GM12878 (cell line): ENCODE results near the gene NR3C1. TPM values are rescaled to one million over a fixed set of nuclear protein-coding genes. Genes with fewer than 3 reads are reported as not detected.

Source experiments
- ATAC-seq: fragments of 200-7000 bp; cut with Tn5 transposase; 3 replicates; pipeline ENCODE4 v1.9.1; 2020; ENCODE audit warnings: mild to moderate bottlenecking, moderate library complexity
- BruUV-seq: library from RNA; stranded (reverse); fragments of 400-500 nt; replicated peaks from 2 replicates; lab custom pipeline; 2021; lab: Mats Ljungman, UMichigan
- CTCF ChIA-PET: fragments of 300-600 bp; sonication (Branson Sonifier 250); formaldehyde crosslinking; extraction: SDS; loops from one replicate; lab custom pipeline; 2021; ENCODE audit warnings: inconsistent platforms; lab: Yijun Ruan, JAX
- POLR2A ChIA-PET: fragments of 350-600 bp; formaldehyde crosslinking; extraction: SDS; loops from one replicate; lab custom pipeline; 2021; ENCODE audit warnings: inconsistent platforms; lab: Charles Lee
- RAD21 ChIA-PET: fragments of 300-600 bp; sonication (Branson Sonifier 250); formaldehyde crosslinking; loops from one replicate; lab custom pipeline; 2023; ENCODE audit warnings: antibody characterized with exemption; ENCODE audit not compliant: unreplicated experiment; lab: Charles Lee
- SMC1A ChIA-PET: fragments of 300-600 bp; sonication (Branson Sonifier 250); formaldehyde crosslinking; loops from one replicate; lab custom pipeline; 2023; ENCODE audit not compliant: unreplicated experiment, uncharacterized antibody; lab: Charles Lee
- DNase-seq: peaks from one replicate; pipeline ENCODE4 v3.0.0-alpha.2; 2011; ENCODE audit warnings: low read depth, low spot score
- FAIRE-seq: peaks from 3 replicates; lab custom pipeline; 2011; peaks lifted over from hg19 to GRCh38; lab: Jason Lieb, UNC
- H2AFZ ChIP-seq: 2 replicates; pipeline ENCODE4 v1.6.0; 2011; ENCODE audit warnings: low read depth, low read length, control low read depth; ENCODE audit not compliant: control insufficient read depth
- H3K27ac ChIP-seq: 2 replicates; pipeline ENCODE4 v1.5.1; 2011; ENCODE audit warnings: control low read depth; ENCODE audit not compliant: control insufficient read depth, insufficient read depth
- H3K27me3 ChIP-seq, 2 experiments: replicated peaks in 1 of 2; 2 replicates each; pipeline versions ENCODE4 v1.6.0 to v1.6.1; 2011; ENCODE audit warnings: low read length in 1 of 2; ENCODE audit not compliant: control insufficient read depth in 2 of 2, insufficient read depth in 2 of 2
- H3K36me3 ChIP-seq, 2 experiments: 2 replicates each; pipeline ENCODE4 v1.5.1; 2011; ENCODE audit warnings: low read length in 1 of 2; ENCODE audit not compliant: control insufficient read depth in 2 of 2, insufficient read depth in 2 of 2
- H3K4me1 ChIP-seq: 2 replicates; pipeline ENCODE4 v1.6.1; 2011; ENCODE audit warnings: mild to moderate bottlenecking, low read length, moderate library complexity, mixed read lengths; ENCODE audit not compliant: control insufficient read depth, insufficient read depth
- H3K4me2 ChIP-seq: 2 replicates; pipeline ENCODE4 v1.6.0; 2011; ENCODE audit warnings: control low read depth; ENCODE audit not compliant: control insufficient read depth, insufficient read depth
- H3K4me3 ChIP-seq: fragments of 200-600 bp; sonication (generic); 2 replicates; pipeline ENCODE4 v1.5.1; 2016
- H3K79me2 ChIP-seq: 2 replicates; pipeline ENCODE4 v1.6.0; 2011; ENCODE audit warnings: low read length; ENCODE audit not compliant: control insufficient read depth, insufficient read depth
- H3K9ac ChIP-seq: 2 replicates; pipeline ENCODE4 v1.8.0; 2011; ENCODE audit warnings: low read length, control low read depth, mixed read lengths; ENCODE audit not compliant: control insufficient read depth, insufficient read depth
- H3K9me3 ChIP-seq: replicated peaks from 3 replicates; pipeline ENCODE4 v1.5.1; 2011; ENCODE audit warnings: mild to moderate bottlenecking, low read length; ENCODE audit not compliant: control insufficient read depth, insufficient read depth
- H4K20me1 ChIP-seq: 2 replicates; pipeline ENCODE4 v1.6.0; 2011; ENCODE audit not compliant: control insufficient read depth, insufficient read depth
- ASH2L ChIP-seq: fragments of 300-600, 200-600 bp; sonication (generic); IDR thresholded peaks from 2 replicates; pipeline ENCODE4 v1.6.1; 2017; ENCODE audit warnings: low read depth, mild to moderate bottlenecking, borderline replicate concordance
- BMI1 ChIP-seq: fragments of 450-650 bp; IDR thresholded peaks from 2 replicates; pipeline ENCODE4 v1.6.1; 2016; ENCODE audit warnings: mild to moderate bottlenecking, moderate library complexity, borderline replicate concordance
- BRCA1 ChIP-seq: IDR thresholded peaks from 2 replicates; pipeline ENCODE4 v1.6.1; 2011; ENCODE audit warnings: low read depth, low read length, improper control_type of control experiment
- E2F4 ChIP-seq: IDR thresholded peaks from 2 replicates; pipeline ENCODE4 v1.6.1; 2012; ENCODE audit warnings: low read depth, low read length, improper control_type of control experiment
- EGR1 ChIP-seq, 2 experiments: IDR thresholded peaks; 1 replicate in 1 of 2; 2 replicates in 1 of 2; pipeline ENCODE4 v1.6.1; 2011 to 2012; ENCODE audit warnings: low read depth in 2 of 2, low read length in 2 of 2, borderline replicate concordance in 1 of 2, mild to moderate bottlenecking in 1 of 2, moderate library complexity in 1 of 2
- PRDM15 ChIP-seq: fragments of 450-650 bp; formaldehyde crosslinking; IDR thresholded peaks from 2 replicates; pipeline ENCODE4 v1.4.0; 2020; ENCODE audit warnings: mild to moderate bottlenecking, moderate library complexity
- SIX5 ChIP-seq: IDR thresholded peaks from 2 replicates; pipeline ENCODE4 v1.6.1; 2011; ENCODE audit warnings: mild to moderate bottlenecking, low read depth, low read length, moderate library complexity; ENCODE audit not compliant: severe bottlenecking
- WGBS: methylation state at CpG from one replicate; pipeline ENCODE4 v1.1.6; 2016; ENCODE audit warnings: low lambda C conversion rate; ENCODE audit not compliant: insufficient replicate concordance, insufficient coverage; ENCODE audit errors: missing lambda C conversion rate; 5-methylcytosine and 5-hydroxymethylcytosine counted together
- in situ Hi-C: fragments of 300-500 bp; cut with MboI; formaldehyde crosslinking; loops from 9 replicates; pipeline ENCODE4 v1.14.3; 2018; ENCODE audit warnings: mixed read lengths
- intact Hi-C: fragments of 100-400 bp; cut with micrococcal nuclease; formaldehyde crosslinking; loops from one replicate; pipeline ENCODE4 v1.14.2; 2022; ENCODE audit not compliant: unreplicated experiment
- polyA plus RNA-seq, 11 experiments: library from polyadenylated mRNA; depleted of rRNA in 4 of 11; unstranded in 6 of 11; stranded (reverse) in 5 of 11; fragments of >200 nt; fragmentation: Nextera tagmentation in 4 of 11; fragmentation: Illumina TruSeq in 1 of 11; extraction: Ambion mirVana in 4 of 11; extraction: Trizol in 1 of 11; gene quantifications; 1 replicate in 1 of 11; 2 replicates in 10 of 11; pipeline versions ENCODE4 v1.2.1 to v1.2.3, GENCODE V29; 2011 to 2016; ENCODE audit warnings: inconsistent platforms in 2 of 11, missing spikeins in 2 of 11, low read depth in 1 of 11
- total RNA-seq, 4 experiments: library from RNA; depleted of rRNA in 3 of 4; stranded (reverse); fragments of >200 nt in 3 of 4; fragmentation: Illumina TruSeq in 1 of 4; extraction: Trizol in 1 of 4; gene quantifications; 2 replicates each; pipeline versions ENCODE4 v1.2.1 to v1.2.3, GENCODE V29; 2013 to 2021

Gene NR3C1
- total and polyA plus RNA-seq, 10 of the 15 experiments (the other 5 are each of a cell fraction or from before 2014, with no cell fraction given), result 49.7 to 141 (median 109) TPM

- in situ Hi-C loops, result no loop called here
These were observed 71.5 kb downstream of the NR3C1 start for GRCh38 chr5:143331956-143332355.

More at GRCh38 chr5:143331956-143332355, 71.5 kb downstream of the NR3C1 start:
- TF ChIP-seq SIX5 (no peak), ASH2L (no peak), BRCA1 (no peak), EGR1 (IDR thresholded peaks at IDR 0.05; ENCODE audit: borderline replicate concordance in 1 of 2, low read depth in 2 of 2, low read length in 2 of 2) (no peak), E2F4 (no peak), PRDM15 (CRISPR knock-in tag) (no peak), BMI1 (no peak)
- TF ChIP-seq, all 136 proteins: peak for 0
- peaks cover 4 to 10% of the 10 kb centered on the region in 2 experiments for H3K36me3 ChIP-seq
- no peak overlapping the region for H3K4me2 ChIP-seq
- ChIA-PET SMC1A (interaction anchor here (0.8 to 0.9 kb wide), 2 partner anchors 18 to 22 kb away, joined by 3 read pairs; no protein-coding TSS in a partner anchor), RAD21 (interaction anchor here (0.6 kb wide), 1 partner anchor 21 kb away, joined by 4 read pairs; no protein-coding TSS in a partner anchor), CTCF (no interaction called here), POLR2A (interaction anchor here (0.7 to 1.3 kb wide), 2 partner anchors 15 to 822 kb away, joined by 3 to 7 read pairs; no protein-coding TSS in a partner anchor)
- H3K4me1 ChIP-seq, result no peaks in the 10 kb centered on the region
- H3K9me3 ChIP-seq, result peaks cover 31% of the 10 kb centered on the region
- DNase-seq, result no peak
- H2AFZ ChIP-seq, result no peak overlapping the region
- H3K9ac ChIP-seq, result no peak overlapping the region
- intact Hi-C loops, result no loop called here
- no peak for FAIRE-seq
- no peaks in the 10 kb centered on the region for H4K20me1 ChIP-seq
- no peak for ATAC-seq
- WGBS, result 100% methylated on average over 1 of the region's 1 CpG
- H3K79me2 ChIP-seq, result peaks cover 75% of the 10 kb centered on the region
- no TSS peak for BruUV-seq
- no peaks in the 10 kb centered on the region for H3K27me3 ChIP-seq
- H3K27ac ChIP-seq, result no peak overlapping the region
- H3K4me3 ChIP-seq, result no peak overlapping the region
